ENCODE measurements around the gene MLXIP. TPM values are rescaled to one million over a fixed set of nuclear protein-coding genes. Genes with fewer than 3 reads are reported as not detected.

Gene MLXIP
- polyA plus RNA-seq, 1 experiment = 5.8 TPM

DNA sequence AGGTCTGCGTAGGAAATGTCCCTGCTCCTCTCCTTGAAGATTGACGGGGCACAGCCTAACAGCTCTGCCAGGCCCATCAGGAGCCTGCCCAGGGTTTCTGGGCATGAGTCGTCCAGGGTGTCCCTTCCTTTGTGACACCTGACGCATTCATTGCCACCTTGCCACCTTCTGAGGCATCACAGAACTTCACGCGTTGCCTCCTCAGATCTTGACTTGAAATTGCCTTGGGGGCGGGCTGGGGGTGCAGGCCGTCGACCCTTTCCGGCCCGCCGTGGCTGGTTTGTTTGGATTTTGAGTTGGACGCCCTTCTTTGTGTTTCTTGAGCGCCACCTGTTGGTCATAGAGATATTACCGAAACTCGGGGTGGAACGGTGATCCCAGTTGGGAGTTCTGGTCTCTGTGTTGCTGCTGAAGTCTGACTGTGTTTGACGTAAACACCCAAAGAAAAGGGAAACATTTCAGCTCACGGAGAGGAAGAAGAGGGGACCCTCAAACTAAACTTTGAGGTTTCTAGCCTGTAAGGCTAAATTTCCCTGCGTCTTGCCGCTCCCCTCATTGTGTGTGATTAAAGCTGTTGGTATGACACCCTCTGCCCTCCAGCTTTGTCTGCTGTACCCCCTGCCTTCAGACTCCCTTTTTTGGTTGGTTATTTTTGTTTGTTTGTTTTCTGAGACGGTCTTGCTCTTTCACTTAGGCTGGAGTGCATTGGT is 44.6 kb downstream of the MLXIP start:
- Histone ChIP-seq H3K27ac (ENCODE audit: low read depth, low read length) (no peak overlapping the region), H3K27me3 (ENCODE audit: control insufficient read depth, insufficient read depth, low read length) (no peaks in the 10 kb centered on the region), H3K9me3 (ENCODE audit: control insufficient read depth, insufficient read depth, low read length) (no peaks in the 10 kb centered on the region; the same call in 1 of the 2 replicates), H3K4me3 (ENCODE audit: low read depth, low read length) (no peak overlapping the region)
- ChIA-PET CTCF (interaction anchor here (0.5 to 4.8 kb wide), 35 partner anchors 8 to 329 kb away, joined by 3 to 106 read pairs (median 4); partner anchors contain the start of gene RHOF), POLR2A (interaction anchor here (1.0 to 1.2 kb wide), 2 partner anchors 42 to 45 kb away, joined by 3 read pairs; no protein-coding TSS in a partner anchor)
- no peak for DNase-seq (ENCODE audit: low read depth, low spot score)
- TF ChIP-seq, protein P1, sequence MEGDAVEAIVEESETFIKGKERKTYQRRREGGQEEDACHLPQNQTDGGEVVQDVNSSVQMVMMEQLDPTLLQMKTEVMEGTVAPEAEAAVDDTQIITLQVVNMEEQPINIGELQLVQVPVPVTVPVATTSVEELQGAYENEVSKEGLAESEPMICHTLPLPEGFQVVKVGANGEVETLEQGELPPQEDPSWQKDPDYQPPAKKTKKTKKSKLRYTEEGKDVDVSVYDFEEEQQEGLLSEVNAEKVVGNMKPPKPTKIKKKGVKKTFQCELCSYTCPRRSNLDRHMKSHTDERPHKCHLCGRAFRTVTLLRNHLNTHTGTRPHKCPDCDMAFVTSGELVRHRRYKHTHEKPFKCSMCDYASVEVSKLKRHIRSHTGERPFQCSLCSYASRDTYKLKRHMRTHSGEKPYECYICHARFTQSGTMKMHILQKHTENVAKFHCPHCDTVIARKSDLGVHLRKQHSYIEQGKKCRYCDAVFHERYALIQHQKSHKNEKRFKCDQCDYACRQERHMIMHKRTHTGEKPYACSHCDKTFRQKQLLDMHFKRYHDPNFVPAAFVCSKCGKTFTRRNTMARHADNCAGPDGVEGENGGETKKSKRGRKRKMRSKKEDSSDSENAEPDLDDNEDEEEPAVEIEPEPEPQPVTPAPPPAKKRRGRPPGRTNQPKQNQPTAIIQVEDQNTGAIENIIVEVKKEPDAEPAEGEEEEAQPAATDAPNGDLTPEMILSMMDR (IDR thresholded peaks at IDR 0.05; ENCODE audit: low read depth, low read length) = peak; percentile 77

DNA sequence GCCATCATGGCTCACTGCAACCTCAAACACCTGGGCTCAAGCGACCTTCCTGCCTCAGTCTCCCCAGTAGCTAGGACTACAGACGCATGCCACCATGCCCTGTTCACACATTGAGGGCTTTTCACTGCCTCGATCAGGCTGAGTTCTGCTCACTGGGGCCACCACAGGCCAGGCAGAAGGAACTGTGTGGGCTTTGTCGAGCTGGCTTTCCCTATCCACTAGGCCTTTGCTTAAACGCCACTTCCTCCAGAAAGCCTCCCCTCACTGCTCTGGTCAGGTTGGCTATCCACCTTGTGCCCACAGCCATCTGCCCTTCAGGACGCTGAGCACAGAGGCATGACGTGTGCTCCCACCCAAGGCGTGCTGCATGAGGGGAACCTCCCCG is 45.2 kb downstream of the MLXIP start:
- POLR2A ChIA-PET = no interaction called here
- Histone ChIP-seq H3K4me3 (ENCODE audit: low read depth, low read length) (no peak overlapping the region), H3K9me3 (ENCODE audit: control insufficient read depth, insufficient read depth, low read length) (no peaks in the 10 kb centered on the region; the same call in 1 of the 2 replicates), H3K27ac (ENCODE audit: low read depth, low read length) (no peak overlapping the region), H3K27me3 (ENCODE audit: control insufficient read depth, insufficient read depth, low read length) (no peaks in the 10 kb centered on the region)
- no peak for DNase-seq (ENCODE audit: low read depth, low spot score)
- CTCF ChIA-PET = interaction anchor here (0.5 to 4.8 kb wide), 31 partner anchors 9 to 263 kb away, joined by 3 to 106 read pairs (median 5); no protein-coding TSS in a partner anchor
- TF ChIP-seq, protein P1 (IDR thresholded peaks at IDR 0.05; ENCODE audit: low read depth, low read length) = no peak

DNA sequence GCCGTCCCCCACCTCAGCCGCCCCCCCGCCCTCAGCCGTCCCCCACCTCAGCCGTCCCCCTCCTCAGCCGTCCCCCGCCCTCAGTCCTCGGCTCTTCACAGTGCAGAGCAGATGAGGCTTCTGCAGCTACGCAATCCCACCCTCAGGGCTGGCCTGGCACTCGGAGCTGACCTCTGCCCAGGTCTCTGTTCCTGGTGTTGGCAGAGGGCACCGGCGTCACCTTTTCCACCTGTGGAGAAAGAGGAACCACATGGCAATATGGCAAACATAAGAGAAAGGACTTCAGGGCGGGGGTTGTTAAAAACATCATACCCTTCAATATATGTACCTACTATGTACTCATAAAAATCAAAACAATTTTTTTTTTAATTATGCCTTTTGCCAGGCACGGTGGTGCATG is 45.8 kb downstream of the MLXIP start:
- Histone ChIP-seq H3K9me3 (ENCODE audit: control insufficient read depth, insufficient read depth, low read length) (no peaks in the 10 kb centered on the region; the same call in 1 of the 2 replicates), H3K27ac (ENCODE audit: low read depth, low read length) (no peak overlapping the region), H3K27me3 (ENCODE audit: control insufficient read depth, insufficient read depth, low read length) (no peaks in the 10 kb centered on the region), H3K4me3 (ENCODE audit: low read depth, low read length) (no peak overlapping the region)
- CTCF ChIA-PET = interaction anchor here (0.9 to 4.8 kb wide), 8 partner anchors 8 to 329 kb away, joined by 3 to 106 read pairs (median 12); no protein-coding TSS in a partner anchor
- POLR2A ChIA-PET = no interaction called here
- no peak for DNase-seq (ENCODE audit: low read depth, low spot score)
- TF ChIP-seq, protein P1 (IDR thresholded peaks at IDR 0.05; ENCODE audit: low read depth, low read length) = no peak

DNA sequence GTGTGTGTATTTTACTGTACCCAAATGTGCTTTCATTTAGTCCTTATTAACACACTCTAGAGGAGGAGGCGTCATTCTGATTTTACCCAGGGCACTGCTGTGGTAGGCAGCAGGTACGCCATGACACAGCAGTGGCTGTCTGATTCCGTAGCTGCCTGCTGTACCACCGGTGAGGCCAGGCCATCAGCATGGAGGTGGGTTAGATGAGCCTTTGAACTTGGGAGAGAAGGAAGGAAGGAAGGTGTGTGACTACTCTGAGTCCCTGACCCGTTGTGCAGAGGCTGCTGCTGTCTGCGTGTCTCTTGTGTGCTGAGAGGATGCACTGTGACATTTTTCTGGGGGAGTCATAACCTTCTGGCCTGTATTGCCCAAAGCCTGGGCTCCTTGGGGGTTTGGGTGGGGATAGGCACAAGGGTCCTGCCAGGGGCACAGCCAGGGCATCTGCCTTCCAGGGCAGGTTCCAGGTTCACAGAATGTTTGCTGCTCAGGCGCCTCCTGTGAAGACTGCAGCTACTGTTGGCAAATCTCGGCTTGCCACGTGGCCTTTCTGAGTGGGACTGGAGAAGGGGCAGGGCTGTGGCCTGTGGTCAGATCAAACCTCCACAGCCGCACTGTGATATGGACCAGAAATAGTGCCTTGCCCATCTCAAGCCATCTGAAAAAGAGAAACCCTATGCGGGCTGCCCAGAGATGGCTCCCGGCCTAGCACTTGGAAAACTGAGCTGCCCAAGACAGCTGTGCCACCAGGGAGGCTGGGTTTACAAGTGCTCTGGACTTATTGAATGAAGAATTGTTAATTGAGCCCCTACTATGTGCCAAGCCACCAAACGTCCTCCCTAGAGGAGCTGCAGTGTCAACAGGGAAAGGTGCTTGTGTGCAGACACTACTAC is 47.1 kb downstream of the MLXIP start:
- TF ChIP-seq, protein P1 (IDR thresholded peaks at IDR 0.05; ENCODE audit: low read depth, low read length) = no peak
- ChIA-PET CTCF (interaction anchor here (0.9 to 4.8 kb wide), 2 partner anchors 69 to 330 kb away, joined by 3 to 106 read pairs; no protein-coding TSS in a partner anchor), POLR2A (no interaction called here)
- no peaks in the 10 kb centered on the region for H3K27me3 ChIP-seq (ENCODE audit: control insufficient read depth, insufficient read depth, low read length)
- H3K9me3 ChIP-seq (ENCODE audit: control insufficient read depth, insufficient read depth, low read length) = no peaks in the 10 kb centered on the region; the same call in 1 of the 2 replicates
- no peak for DNase-seq (ENCODE audit: low read depth, low spot score)
- no peak overlapping the region for H3K4me3 ChIP-seq (ENCODE audit: low read depth, low read length)
- H3K27ac ChIP-seq (ENCODE audit: low read depth, low read length) = no peak overlapping the region
